ENCODE results near the gene BRPF1.
A peak's percentile ranks its signal among the peaks of the same experiment; 100 is the strongest.

Gene BRPF1

GRCh38 chr3:9762871-9763270 lies 31.3 kb downstream of the BRPF1 start:
- DNase-seq (ENCODE audit: low read depth), result no peak
- H3K4me3 ChIP-seq (ENCODE audit: low read depth, low read length), result no peak overlapping the region
- TF ChIP-seq CTCF (IDR thresholded peaks at IDR 0.05; ENCODE audit: control insufficient read depth, extremely low read depth, insufficient read depth), result no peak

- no peak overlapping the region for H3K4me3 ChIP-seq (ENCODE audit: low read depth, low read length)
- TF ChIP-seq CTCF (IDR thresholded peaks at IDR 0.05; ENCODE audit: control insufficient read depth, extremely low read depth, insufficient read depth), result no peak
- DNase-seq (ENCODE audit: low read depth), result no peak
These were observed 34.3 kb downstream of the BRPF1 start for GRCh38 chr3:9765865-9766264.

GRCh38 chr3:9767418-9767817 lies 35.9 kb downstream of the BRPF1 start:
- H3K4me3 ChIP-seq (ENCODE audit: low read depth, low read length), result no peak overlapping the region
- no peak for DNase-seq (ENCODE audit: low read depth)
- TF ChIP-seq CTCF (IDR thresholded peaks at IDR 0.05; ENCODE audit: control insufficient read depth, extremely low read depth, insufficient read depth), result no peak

- no peak for TF ChIP-seq CTCF (IDR thresholded peaks at IDR 0.05; ENCODE audit: control insufficient read depth, extremely low read depth, insufficient read depth)
- H3K4me3 ChIP-seq (ENCODE audit: low read depth, low read length), result peak overlapping the region; percentile 70
These were observed 36.7 kb downstream of the BRPF1 start for GRCh38 chr3:9768141-9768775.

DNA sequence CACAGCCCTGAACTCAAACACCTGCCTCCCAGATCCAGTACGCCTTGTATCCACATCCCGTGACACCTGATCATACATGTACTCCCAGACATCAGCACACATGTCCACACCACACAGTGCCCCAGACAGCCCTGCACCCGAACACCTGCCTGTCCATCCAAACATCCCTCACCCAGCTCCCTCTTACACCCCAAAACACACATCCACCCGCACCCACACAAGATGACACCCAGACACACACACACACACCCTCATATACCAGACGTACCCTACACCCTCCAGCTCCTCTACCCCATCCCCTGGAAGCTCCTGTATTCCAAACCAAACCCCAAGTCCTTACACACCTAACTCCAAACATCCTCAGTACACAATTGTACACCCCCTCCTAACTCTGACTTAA lies 37.5 kb downstream of the BRPF1 start:
- no peak for DNase-seq (ENCODE audit: low read depth)
- H3K4me3 ChIP-seq (ENCODE audit: low read depth, low read length), result peak overlapping the region; percentile 70
- TF ChIP-seq CTCF (IDR thresholded peaks at IDR 0.05; ENCODE audit: control insufficient read depth, extremely low read depth, insufficient read depth), result no peak

More at GRCh38 chr3:9768141-9768775, 36.7 kb downstream of the BRPF1 start:
- no peak for DNase-seq (ENCODE audit: low read depth)

GRCh38 chr3:9769426-9770275 lies 38.1 kb downstream of the BRPF1 start, which contains the start of gene CAMK1:
Gene CAMK1, minus strand, starts transcription at chr3:9769947. Its CDS starts 2,198 bp downstream, at chr3:9767749.
- TF ChIP-seq CTCF (IDR thresholded peaks at IDR 0.05; ENCODE audit: control insufficient read depth, extremely low read depth, insufficient read depth), result no peak
- DNase-seq (ENCODE audit: low read depth), result no peak
- H3K4me3 ChIP-seq (ENCODE audit: low read depth, low read length), result peak within 1 kb of the TSS; percentile 70
